SJSA1 (cell line): ENCODE results near the gene MLLT10. TPM values are rescaled to one million over a fixed set of nuclear protein-coding genes. Genes with fewer than 3 reads are reported as not detected.
A peak's percentile ranks its signal among the peaks of the same experiment; 100 is the strongest.
"Not testable (repeated sequence)": the region's sequence is repeated elsewhere in the genome, so short reads cannot be mapped to it uniquely, and the experiment has no call there.

Source experiments
- DNase-seq, 2 experiments: peaks; one replicate each; pipeline ENCODE4 v3.0.0-alpha.2; 2015 to 2020; ENCODE audit warnings: low spot score in 2 of 2, low read depth in 1 of 2
- H3K27ac ChIP-seq: fragments of 250-450 bp; sonication (Bioruptor Pico); 2 replicates; pipeline ENCODE4 v1.5.1; 2020; ENCODE audit warnings: mild to moderate bottlenecking, moderate library complexity
- H3K27me3 ChIP-seq: fragments of 250-450 bp; sonication (Bioruptor Pico); replicated peaks from 2 replicates; pipeline ENCODE4 v1.5.1; 2020; ENCODE audit warnings: mild to moderate bottlenecking, moderate library complexity
- H3K36me3 ChIP-seq: fragments of 250-450 bp; sonication (Bioruptor Pico); 2 replicates; pipeline ENCODE4 v1.5.1; 2020; ENCODE audit warnings: mild to moderate bottlenecking
- H3K4me1 ChIP-seq: fragments of 250-450 bp; sonication (Bioruptor Pico); replicated peaks from 2 replicates; pipeline ENCODE4 v1.6.1; 2021; ENCODE audit warnings: mild to moderate bottlenecking
- H3K4me3 ChIP-seq: fragments of 250-450 bp; sonication (Bioruptor Pico); 2 replicates; pipeline ENCODE4 v1.5.1; 2020; ENCODE audit warnings: mild to moderate bottlenecking
- H3K9me3 ChIP-seq: fragments of 250-450 bp; sonication (Bioruptor Pico); replicated peaks from 2 replicates; pipeline ENCODE4 v1.5.1; 2020; ENCODE audit warnings: mild to moderate bottlenecking
- total RNA-seq: library from RNA; depleted of rRNA; stranded (reverse); fragments of >200 nt; shearing (Covaris generic); gene quantifications from 2 replicates; pipeline ENCODE4 v1.2.3, GENCODE V29; 2014

Gene MLLT10
- total RNA-seq, 1 experiment from 2014 or later = 21.7 TPM

DNA sequence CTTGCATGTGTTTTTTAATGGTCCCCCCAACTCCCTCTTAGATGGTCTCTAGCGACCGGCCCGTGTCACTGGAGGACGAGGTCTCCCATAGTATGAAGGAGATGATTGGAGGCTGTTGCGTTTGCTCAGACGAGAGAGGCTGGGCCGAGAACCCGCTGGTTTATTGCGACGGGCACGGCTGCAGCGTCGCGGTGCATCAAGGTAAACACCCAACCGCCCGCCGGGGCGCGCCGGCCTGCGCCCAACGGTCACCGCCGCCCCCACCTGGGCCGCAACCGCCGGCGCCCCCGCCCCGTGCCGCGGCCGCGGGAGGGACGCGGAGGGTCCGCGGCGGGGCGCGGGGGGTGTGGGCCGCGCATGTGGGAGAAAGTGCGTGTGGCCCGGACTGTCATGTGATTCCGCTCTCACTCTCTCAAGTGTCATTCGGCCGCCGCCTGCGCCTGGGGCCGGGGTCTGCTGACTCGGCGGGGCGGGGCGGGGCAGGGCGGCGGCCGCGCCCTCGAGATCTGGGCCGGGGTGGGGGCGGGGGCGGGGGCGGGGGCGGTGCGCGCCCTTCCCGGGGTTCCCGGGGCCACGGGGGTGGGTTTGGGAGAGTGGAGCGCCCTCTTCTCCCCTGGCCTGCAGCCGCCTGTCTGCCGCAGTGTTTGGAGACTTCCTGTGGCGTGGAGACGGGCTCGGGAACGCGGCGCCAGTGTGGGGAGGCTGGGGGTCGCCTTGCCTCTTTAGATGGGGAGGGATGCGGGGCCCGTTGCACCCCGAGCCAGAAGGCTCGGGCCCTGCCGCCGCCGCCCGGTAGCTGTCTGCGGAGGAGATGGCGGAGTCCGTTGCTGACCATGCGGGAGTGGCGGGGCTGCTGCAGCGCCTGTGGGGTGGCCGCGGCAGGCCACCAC, 817 bp downstream of the MLLT10 start:
- DNase-seq = peak; percentile 59
- H3K9me3 ChIP-seq = no peaks in the 10 kb centered on the region
- peaks cover 12% of the 10 kb centered on the region for H3K4me1 ChIP-seq
- peaks cover 30% of the 10 kb centered on the region for H3K36me3 ChIP-seq
- H3K27ac ChIP-seq = peak overlapping the region; percentile 46; the same call in 1 of the 2 replicates
- peak overlapping the region; percentile 57 for H3K4me3 ChIP-seq
- no peaks in the 10 kb centered on the region for H3K27me3 ChIP-seq

DNA sequence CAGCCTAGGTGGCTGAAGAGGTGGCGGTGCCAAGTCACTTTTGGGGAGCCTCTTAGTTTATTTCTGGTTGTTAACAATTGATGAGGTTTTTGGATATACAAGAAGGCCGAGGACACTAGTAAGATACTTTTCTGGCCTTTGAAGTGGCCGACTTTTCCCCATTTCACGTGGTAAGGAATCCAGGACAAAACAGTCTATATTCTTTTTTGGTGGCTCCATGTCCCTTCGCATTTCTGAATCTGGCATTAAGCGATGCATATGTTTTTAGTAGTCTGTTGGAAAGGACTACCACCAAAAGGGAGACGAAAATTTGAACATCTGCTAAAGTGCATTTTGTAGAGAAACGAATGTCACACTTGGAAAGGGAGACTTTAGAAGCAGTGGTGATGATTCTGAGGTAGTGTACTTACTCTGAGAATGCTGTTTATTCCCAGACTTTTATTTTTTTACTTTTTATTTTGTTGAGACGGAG, 1.5 kb downstream of the MLLT10 start:
- no peaks in the 10 kb centered on the region for H3K27me3 ChIP-seq
- no peaks in the 10 kb centered on the region for H3K9me3 ChIP-seq
- H3K36me3 ChIP-seq = peaks cover 37% of the 10 kb centered on the region
- H3K4me1 ChIP-seq = peaks cover 12% of the 10 kb centered on the region
- no peak for DNase-seq
- H3K27ac ChIP-seq = no peak overlapping the region
- peak overlapping the region; percentile 57 for H3K4me3 ChIP-seq

DNA sequence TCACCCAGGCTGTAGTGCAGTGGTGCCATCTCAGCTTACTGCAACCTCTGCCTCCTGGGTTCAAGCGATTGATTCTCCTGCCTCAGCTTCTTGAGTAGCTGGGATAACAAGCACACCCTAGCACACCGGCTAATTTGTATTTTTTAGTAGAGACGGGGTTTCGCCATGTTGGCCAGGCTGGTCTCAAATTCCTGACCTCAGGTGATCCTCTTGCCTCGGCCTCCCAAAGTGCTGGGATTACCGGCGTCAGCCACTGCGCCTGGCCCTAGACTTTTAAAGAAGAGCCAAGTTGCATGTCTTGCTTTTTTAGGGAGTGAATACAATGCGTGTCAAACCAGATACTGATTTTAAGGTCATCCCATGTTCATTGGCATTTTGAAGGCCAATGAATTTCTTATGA, 1.9 kb downstream of the MLLT10 start:
- DNase-seq, H3K27me3 ChIP-seq, H3K9me3 ChIP-seq, H3K4me3 ChIP-seq, H3K27ac ChIP-seq: not testable (repeated sequence)
- H3K36me3 ChIP-seq = peaks cover 42% of the 10 kb centered on the region
- H3K4me1 ChIP-seq = peaks cover 12% of the 10 kb centered on the region

DNA sequence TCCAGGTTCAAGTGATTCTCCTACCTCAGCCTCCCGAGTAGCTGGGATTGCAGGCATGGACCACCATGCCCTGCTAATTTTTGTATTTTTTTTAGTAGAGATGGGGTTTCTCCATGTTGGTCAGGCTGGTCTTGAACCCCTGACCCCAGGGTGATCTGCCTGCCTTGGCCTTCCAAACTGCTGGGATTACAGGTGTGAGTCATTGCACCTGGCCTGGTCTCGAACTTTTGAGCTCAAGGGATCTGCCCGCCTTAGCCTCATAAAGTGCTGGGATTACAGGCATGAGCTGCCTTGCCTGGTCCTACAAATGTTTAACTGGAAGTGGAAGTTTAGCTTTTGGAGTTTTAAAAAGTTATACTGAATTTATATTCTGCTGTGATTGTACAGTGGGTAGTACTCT, 2.8 kb downstream of the MLLT10 start:
- no peak for DNase-seq
- Histone ChIP-seq H3K36me3 (peaks cover 51% of the 10 kb centered on the region), H3K27me3 (no peaks in the 10 kb centered on the region), H3K9me3 (no peaks in the 10 kb centered on the region), H3K27ac (no peak overlapping the region), H3K4me1 (peaks cover 12% of the 10 kb centered on the region), H3K4me3 (no peak overlapping the region)

DNA sequence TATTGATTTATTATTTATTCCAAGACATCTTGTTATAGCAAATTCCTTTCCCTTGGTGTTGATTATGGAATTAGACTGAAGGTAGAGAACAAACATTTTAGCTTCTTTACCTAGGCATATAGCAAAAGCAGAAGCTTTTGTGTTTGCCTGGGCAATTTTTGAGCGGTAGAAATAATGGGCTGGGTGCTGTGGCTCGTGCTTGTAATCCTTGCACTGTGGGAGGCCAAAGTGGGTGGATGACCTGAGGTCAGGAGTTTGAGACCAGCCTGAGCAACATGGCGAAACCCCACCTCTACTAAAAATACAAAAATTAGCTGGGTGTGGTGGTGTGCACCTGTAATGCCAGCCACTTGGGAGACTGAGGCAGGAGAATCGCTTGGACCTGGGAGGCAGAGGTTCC, 6.7 kb downstream of the MLLT10 start:
- not testable (repeated sequence) for H3K4me1 ChIP-seq, H3K9me3 ChIP-seq, H3K27me3 ChIP-seq, H3K4me3 ChIP-seq, H3K27ac ChIP-seq, DNase-seq
- peaks cover 87% of the 10 kb centered on the region for H3K36me3 ChIP-seq

DNA sequence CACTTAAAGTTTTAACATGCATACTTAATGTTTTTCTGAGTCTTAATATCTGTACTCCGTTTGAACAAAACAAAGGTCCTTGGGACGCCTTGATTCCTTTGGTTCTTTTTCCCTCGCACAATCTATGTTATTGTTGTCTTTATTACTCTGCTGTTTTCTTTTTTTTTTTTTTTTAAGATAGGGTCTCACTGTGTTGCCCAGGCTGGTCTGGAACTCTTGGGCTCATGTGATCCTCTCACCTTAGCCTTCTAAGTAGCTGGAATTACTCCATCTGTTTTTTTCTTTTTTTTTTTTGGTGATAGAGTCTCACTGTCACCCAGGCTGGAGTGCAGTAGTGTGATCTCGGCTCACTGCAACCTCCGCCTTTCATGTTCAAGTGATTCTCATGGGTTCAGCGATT, 13.2 kb downstream of the MLLT10 start:
- peaks cover 63% of the 10 kb centered on the region for H3K36me3 ChIP-seq

DNA sequence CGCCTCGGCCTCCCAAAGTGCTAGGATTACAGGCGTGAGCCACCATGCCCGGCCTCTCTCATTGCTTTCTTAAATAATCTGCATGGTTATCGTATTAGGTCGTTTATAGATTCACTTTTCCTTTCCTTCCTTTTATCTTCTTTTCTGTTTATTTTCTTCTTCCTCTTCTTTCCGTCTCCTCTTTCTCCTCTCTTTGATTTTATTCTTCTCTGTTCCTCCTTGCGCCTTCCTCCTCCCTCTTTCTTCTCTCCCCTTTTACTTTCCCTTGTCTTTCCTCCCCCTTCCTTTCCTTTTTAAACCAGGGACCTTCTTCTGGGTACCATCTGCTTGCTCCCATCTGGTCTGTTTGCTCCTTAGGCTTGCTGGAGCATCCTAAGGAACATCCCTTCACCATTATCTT, 18.6 kb downstream of the MLLT10 start:
- Histone ChIP-seq H3K9me3 (no peaks in the 10 kb centered on the region), H3K36me3 (peaks cover 53% of the 10 kb centered on the region), H3K27ac (no peak overlapping the region), H3K4me3 (no peak overlapping the region), H3K4me1 (no peaks in the 10 kb centered on the region), H3K27me3 (no peaks in the 10 kb centered on the region)
- no peak for DNase-seq

More for the DNA sequence above, 13.2 kb downstream of the MLLT10 start:
- no peak for DNase-seq
- Histone ChIP-seq H3K27ac (no peak overlapping the region), H3K4me1 (no peaks in the 10 kb centered on the region), H3K4me3 (no peak overlapping the region), H3K27me3 (no peaks in the 10 kb centered on the region), H3K9me3 (no peaks in the 10 kb centered on the region)

DNA sequence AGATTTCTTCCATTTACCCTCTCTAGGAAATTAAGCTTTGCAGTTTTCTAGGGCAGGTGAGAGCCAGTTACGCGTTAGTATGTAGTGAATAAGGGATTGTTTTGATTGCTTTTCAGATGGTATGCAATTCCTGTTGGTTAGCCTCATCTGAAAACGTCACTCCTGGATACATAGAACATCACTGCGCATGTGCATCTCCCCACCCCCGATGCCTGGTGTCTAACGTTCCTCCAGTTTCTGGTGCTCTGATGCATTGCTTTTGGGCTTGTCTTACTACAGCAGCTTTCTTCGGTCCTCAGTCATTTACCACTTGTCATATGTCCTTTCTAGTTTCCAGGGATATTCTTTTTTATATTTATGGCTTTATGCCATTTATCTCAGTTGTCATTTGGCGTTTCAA, 22.5 kb downstream of the MLLT10 start:
- no peaks in the 10 kb centered on the region for H3K4me1 ChIP-seq
- H3K27ac ChIP-seq = no peak overlapping the region
- no peaks in the 10 kb centered on the region for H3K9me3 ChIP-seq
- no peaks in the 10 kb centered on the region for H3K27me3 ChIP-seq
- no peak for DNase-seq
- H3K36me3 ChIP-seq = peaks cover 67% of the 10 kb centered on the region
- H3K4me3 ChIP-seq = no peak overlapping the region

DNA sequence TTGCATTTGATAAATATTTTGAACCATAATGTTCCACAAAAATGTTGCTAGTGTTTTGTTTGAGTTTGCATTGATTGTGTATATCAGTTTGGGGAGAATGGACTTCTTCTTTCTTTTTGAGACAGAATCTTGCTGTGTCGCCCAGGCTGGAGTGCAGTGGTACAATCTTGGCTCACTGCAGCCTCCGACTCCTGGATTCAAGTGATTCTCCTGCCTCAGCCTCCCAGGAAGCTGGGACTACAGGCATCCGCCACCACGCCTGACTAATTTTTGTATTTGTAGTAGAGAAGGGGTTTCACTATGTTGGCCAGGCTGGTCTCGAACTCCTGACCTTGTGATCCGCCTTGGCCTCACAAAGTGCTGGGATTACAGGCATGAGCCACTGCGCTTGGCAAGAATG, 25.0 kb downstream of the MLLT10 start:
- H3K9me3 ChIP-seq, H3K27me3 ChIP-seq, H3K4me3 ChIP-seq, H3K27ac ChIP-seq, H3K4me1 ChIP-seq, DNase-seq: not testable (repeated sequence)
- peaks cover 50% of the 10 kb centered on the region for H3K36me3 ChIP-seq

DNA sequence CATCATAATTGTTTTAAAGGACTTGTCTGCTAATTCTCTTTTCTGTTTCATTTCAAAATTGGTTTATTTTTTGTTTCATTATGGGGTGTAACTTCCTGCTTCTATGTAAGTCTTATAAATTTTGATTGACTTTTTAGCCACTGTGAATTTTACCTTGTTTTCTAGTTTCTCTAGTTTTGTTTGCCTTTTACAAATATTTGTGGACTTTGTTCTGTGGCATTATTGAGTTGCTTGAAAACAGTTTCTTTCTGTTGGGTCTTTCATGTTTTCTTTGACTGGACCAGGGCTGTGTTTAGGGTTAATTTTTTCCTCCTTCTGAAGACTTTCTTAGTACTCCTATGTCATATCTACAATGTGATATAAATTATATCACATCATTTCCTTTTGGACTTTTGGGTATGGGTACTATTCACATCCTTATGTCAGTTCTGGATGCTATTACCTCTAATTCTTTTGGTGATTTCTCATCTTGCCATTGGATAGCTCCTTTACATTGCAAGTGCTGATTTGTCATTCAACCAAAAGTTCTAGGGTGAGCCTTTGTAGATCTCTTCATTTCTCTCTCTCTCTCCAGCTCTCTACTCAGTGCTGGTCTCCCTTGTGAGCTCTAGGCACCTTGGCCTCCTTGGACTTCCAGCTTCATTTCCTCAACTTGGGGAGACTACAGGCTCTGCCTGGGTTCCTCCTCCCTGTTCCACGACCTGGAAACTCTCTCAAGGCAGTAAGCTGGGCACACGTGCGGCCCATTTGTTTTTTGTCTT, 36.9 kb downstream of the MLLT10 start:
- DNase-seq = no peak
- H3K4me1 ChIP-seq = no peaks in the 10 kb centered on the region
- H3K36me3 ChIP-seq = peaks cover 4% of the 10 kb centered on the region
- no peaks in the 10 kb centered on the region for H3K27me3 ChIP-seq
- H3K9me3 ChIP-seq = no peaks in the 10 kb centered on the region
- H3K4me3 ChIP-seq = no peak overlapping the region
- no peak overlapping the region for H3K27ac ChIP-seq

DNA sequence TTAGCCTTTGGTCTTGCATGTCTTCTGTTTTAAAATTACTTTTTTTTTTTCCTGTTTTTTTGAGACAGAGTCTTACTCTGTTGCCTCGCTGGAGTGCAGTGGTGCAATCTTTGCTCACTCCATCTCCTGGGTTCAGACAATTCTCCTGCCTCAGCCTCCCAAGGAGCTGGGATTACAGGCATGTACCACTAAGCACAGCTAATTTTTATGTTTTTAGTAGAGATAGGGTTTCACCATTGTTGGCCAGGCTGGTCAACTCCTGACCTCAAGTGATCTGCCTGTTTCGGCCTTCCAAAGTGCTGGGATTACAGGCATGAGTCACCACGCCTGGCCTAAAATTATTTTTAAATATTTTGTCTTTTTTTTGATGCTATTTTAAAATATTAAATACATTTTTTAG, 38.5 kb downstream of the MLLT10 start:
- no peak overlapping the region for H3K4me3 ChIP-seq
- no peak overlapping the region for H3K27ac ChIP-seq
- H3K4me1 ChIP-seq = no peaks in the 10 kb centered on the region
- H3K27me3 ChIP-seq = no peaks in the 10 kb centered on the region
- no peak for DNase-seq
- H3K36me3 ChIP-seq = peaks cover 9% of the 10 kb centered on the region
- no peaks in the 10 kb centered on the region for H3K9me3 ChIP-seq

DNA sequence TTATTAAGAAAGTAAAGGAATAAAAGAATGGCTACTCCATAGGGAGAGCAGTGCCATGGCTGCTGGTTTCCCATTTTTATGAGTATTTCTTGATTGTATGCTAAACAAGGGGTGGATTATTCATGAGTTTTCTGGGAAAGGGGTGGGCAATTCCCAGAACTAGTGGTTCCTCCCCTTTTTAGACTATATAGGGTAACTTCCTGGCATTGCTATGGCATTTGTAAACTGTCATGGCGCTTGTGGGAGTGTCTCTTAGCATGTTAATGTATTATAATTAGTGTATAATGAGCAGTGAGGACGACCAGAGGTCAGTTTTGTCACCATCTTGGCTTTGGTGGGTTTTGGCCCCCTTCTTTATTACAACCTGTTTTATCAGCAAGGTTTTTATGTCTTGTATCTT, 40.5 kb downstream of the MLLT10 start:
- not testable (repeated sequence) for H3K36me3 ChIP-seq, H3K4me1 ChIP-seq, H3K4me3 ChIP-seq, H3K27ac ChIP-seq, H3K9me3 ChIP-seq, H3K27me3 ChIP-seq, DNase-seq

DNA sequence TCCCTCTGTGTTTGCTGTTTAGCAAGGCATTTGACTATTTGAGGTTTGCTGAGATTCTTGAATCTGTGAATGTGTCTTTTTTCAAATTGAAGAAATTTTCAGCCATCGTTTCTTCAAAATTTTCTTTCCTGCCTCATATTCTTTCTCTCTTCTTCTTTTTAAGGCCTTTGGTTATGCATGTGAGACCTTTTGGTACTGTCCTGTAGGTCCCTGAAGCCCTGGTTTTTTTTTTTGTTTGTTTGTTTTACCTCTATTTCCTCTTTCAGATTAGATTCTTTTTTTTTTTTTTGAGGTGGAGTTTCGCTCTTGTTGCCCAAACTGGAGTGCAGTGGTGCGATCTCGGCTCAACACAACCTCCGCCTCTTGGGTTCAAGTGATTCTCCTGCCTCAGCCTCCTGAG, 45.3 kb downstream of the MLLT10 start:
- H3K27ac ChIP-seq = no peak overlapping the region
- no peaks in the 10 kb centered on the region for H3K27me3 ChIP-seq
- H3K36me3 ChIP-seq = peaks cover 6% of the 10 kb centered on the region
- no peak for DNase-seq
- no peaks in the 10 kb centered on the region for H3K9me3 ChIP-seq
- no peak overlapping the region for H3K4me3 ChIP-seq
- H3K4me1 ChIP-seq = no peaks in the 10 kb centered on the region

DNA sequence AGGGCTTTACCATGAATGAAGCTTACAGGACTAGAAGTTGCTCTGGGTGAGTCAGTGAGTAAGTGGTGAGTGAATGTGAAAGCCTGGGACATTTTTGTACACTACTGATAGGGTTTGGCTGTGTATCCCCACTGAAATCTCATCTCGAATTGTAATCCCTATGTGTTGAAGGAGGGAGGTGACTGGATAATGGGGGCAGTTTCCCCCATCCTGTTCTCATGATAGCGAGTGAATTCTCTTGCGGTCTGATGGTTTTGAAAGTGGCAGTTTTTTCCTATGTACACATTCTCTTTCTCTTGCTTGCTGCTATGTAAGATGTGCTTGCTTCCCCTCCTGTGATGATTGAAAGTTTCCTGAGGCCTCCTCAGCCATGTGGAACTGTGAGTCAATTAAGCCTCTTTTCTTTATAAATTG, 47.4 kb downstream of the MLLT10 start:
- not testable (repeated sequence) for H3K36me3 ChIP-seq, DNase-seq

More for the DNA sequence above, 47.4 kb downstream of the MLLT10 start:
- not testable (repeated sequence) for H3K4me3 ChIP-seq, H3K4me1 ChIP-seq, H3K9me3 ChIP-seq, H3K27ac ChIP-seq, H3K27me3 ChIP-seq
